Spleen (tissue), 7 donors: Measurements from ENCODE around the gene NDUFA11.

Experiments used
- POLR2AphosphoS5 ChIP-seq, 3 donors: sonication (generic); formaldehyde crosslinking; IDR thresholded peaks; one replicate each; pipeline ENCODE4 v1.5.1; 2017; ENCODE audit warnings: antibody characterized with exemption in 3 of 3
- TF ChIP-seq, protein P1 (sequence below), 11 experiments: fragments of 200-600 bp in 7 of 11; fragments of 450-650 bp in 4 of 11; sonication (generic) in 4 of 11; IDR thresholded peaks in 8 of 11; conservative IDR thresholded peaks in 3 of 11; 1 replicate in 7 of 11; 2 replicates in 4 of 11; pipeline versions ENCODE4 v1.4.0 to v1.8.0; 2016 to 2021; ENCODE audit warnings: antibody characterized with exemption in 11 of 11, inconsistent platforms in 4 of 11, mild to moderate bottlenecking in 1 of 11
- donor health status: DM: no; HTN: no; CAD: no; lungs with moderate emphysema.
- donor health status: DM: no; HTN: no; CAD: no.
- donor health status: DM: no; HTN: no; CAD: no.

DNA sequence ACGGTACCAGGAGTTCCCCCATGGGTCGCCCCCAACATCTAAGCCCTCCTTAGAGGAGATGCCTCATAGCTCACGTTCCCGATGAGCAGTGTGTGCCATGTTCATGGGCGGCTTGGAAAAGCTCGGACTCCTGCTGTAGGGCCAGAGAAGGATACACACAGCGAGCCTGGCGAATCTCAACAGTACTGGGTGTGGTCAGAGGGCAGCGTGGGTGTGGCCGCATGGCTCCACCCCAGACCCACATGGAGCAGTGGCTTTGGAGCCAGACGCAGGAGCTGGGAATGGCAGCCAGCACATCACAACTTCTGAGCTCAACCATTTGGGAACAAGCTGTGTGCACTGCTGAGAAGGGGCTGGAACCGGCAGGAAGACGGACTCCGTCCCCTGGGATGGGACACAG, 26.0 kb upstream of the NDUFA11 start:
- TF ChIP-seq, protein P1, sequence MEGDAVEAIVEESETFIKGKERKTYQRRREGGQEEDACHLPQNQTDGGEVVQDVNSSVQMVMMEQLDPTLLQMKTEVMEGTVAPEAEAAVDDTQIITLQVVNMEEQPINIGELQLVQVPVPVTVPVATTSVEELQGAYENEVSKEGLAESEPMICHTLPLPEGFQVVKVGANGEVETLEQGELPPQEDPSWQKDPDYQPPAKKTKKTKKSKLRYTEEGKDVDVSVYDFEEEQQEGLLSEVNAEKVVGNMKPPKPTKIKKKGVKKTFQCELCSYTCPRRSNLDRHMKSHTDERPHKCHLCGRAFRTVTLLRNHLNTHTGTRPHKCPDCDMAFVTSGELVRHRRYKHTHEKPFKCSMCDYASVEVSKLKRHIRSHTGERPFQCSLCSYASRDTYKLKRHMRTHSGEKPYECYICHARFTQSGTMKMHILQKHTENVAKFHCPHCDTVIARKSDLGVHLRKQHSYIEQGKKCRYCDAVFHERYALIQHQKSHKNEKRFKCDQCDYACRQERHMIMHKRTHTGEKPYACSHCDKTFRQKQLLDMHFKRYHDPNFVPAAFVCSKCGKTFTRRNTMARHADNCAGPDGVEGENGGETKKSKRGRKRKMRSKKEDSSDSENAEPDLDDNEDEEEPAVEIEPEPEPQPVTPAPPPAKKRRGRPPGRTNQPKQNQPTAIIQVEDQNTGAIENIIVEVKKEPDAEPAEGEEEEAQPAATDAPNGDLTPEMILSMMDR (IDR thresholded peaks at IDR 0.05 in 8 of 11, conservative IDR thresholded peaks at IDR 0.05 in 3 of 11), result no peak
- TF ChIP-seq POLR2AphosphoS5 (IDR thresholded peaks at IDR 0.05), result no peak
